ENCODE measurements around the gene PTK6. TPM values are rescaled to one million over a fixed set of nuclear protein-coding genes. Genes with fewer than 3 reads are reported as not detected.

Gene PTK6
- total RNA-seq, 6 experiments from 2014 or later: 0.07 TPM; not detected in 4

- Mint-ChIP-seq H3K36me3 (ENCODE audit: low read depth) (peaks cover 5% of the 10 kb centered on the region; the same call in 1 of the 2 replicates), H3K9me3 (no peaks in the 10 kb centered on the region; the same call in 1 of the 2 replicates), H3K27me3 (ENCODE audit: insufficient read depth) (peaks cover 10% of the 10 kb centered on the region), H3K4me1 (ENCODE audit: low read depth) (no peaks in the 10 kb centered on the region), H3K4me3 (no peak overlapping the region), H3K27ac (no peak overlapping the region)
- TF ChIP-seq CTCF (IDR thresholded peaks at IDR 0.05): no peak
- no peak for DNase-seq
Measured at GRCh38 chr20:63525971-63526370, 11.2 kb downstream of the PTK6 start.

- no peak for DNase-seq
- Mint-ChIP-seq H3K4me3 (no peak overlapping the region), H3K36me3 (ENCODE audit: low read depth) (peaks cover 5% of the 10 kb centered on the region; the same call in 1 of the 2 replicates), H3K27ac (no peak overlapping the region), H3K9me3 (no peaks in the 10 kb centered on the region; the same call in 1 of the 2 replicates), H3K4me1 (ENCODE audit: low read depth) (no peaks in the 10 kb centered on the region), H3K27me3 (ENCODE audit: insufficient read depth) (peaks cover 10% of the 10 kb centered on the region)
- TF ChIP-seq CTCF (IDR thresholded peaks at IDR 0.05): no peak
Measured at GRCh38 chr20:63525185-63525584, 12.0 kb downstream of the PTK6 start.

- Mint-ChIP-seq H3K4me3 (peak overlapping the region; percentile 93), H3K36me3 (ENCODE audit: low read depth) (peaks cover 5% of the 10 kb centered on the region; the same call in 1 of the 2 replicates)
Measured at GRCh38 chr20:63522981-63523611, 14.1 kb downstream of the PTK6 start.

GRCh38 chr20:63522091-63522868 lies 14.9 kb downstream of the PTK6 start:
- no peak for TF ChIP-seq CTCF (IDR thresholded peaks at IDR 0.05)
- H3K27me3 Mint-ChIP-seq (ENCODE audit: insufficient read depth): peaks cover 12% of the 10 kb centered on the region
- peaks cover 5% of the 10 kb centered on the region; the same call in 1 of the 2 replicates for H3K36me3 Mint-ChIP-seq (ENCODE audit: low read depth)
- H3K27ac Mint-ChIP-seq: no peak overlapping the region
- H3K4me1 Mint-ChIP-seq (ENCODE audit: low read depth): no peaks in the 10 kb centered on the region
- H3K4me3 Mint-ChIP-seq: peak overlapping the region; percentile 93
- no peaks in the 10 kb centered on the region; the same call in 1 of the 2 replicates for H3K9me3 Mint-ChIP-seq
- DNase-seq: no peak

More at GRCh38 chr20:63522981-63523611, 14.1 kb downstream of the PTK6 start:
- no peak for DNase-seq
- no peak for TF ChIP-seq CTCF (IDR thresholded peaks at IDR 0.05)
- Mint-ChIP-seq H3K9me3 (no peaks in the 10 kb centered on the region; the same call in 1 of the 2 replicates), H3K27ac (no peak overlapping the region), H3K27me3 (ENCODE audit: insufficient read depth) (peaks cover 10% of the 10 kb centered on the region), H3K4me1 (ENCODE audit: low read depth) (no peaks in the 10 kb centered on the region)

- peaks cover 5% of the 10 kb centered on the region; the same call in 1 of the 2 replicates for H3K36me3 Mint-ChIP-seq (ENCODE audit: low read depth)
- no peak for TF ChIP-seq CTCF (IDR thresholded peaks at IDR 0.05)
- peak overlapping the region; percentile 93 for H3K4me3 Mint-ChIP-seq
- H3K4me1 Mint-ChIP-seq (ENCODE audit: low read depth): no peaks in the 10 kb centered on the region
- DNase-seq: no peak
- peaks cover 6% of the 10 kb centered on the region for H3K27me3 Mint-ChIP-seq (ENCODE audit: insufficient read depth)
- H3K9me3 Mint-ChIP-seq: no peaks in the 10 kb centered on the region; the same call in 1 of the 2 replicates
- peak overlapping the region; percentile 76 for H3K27ac Mint-ChIP-seq
Measured at GRCh38 chr20:63521602-63522001, 15.6 kb downstream of the PTK6 start.

Data from HFFc6 (cell line).